IMR-90 (cell line): ENCODE results near the gene TRIO. TPM values are rescaled to one million over a fixed set of nuclear protein-coding genes. Genes with fewer than 3 reads are reported as not detected.

Experiments used
- ATAC-seq: fragments of 200-7000 bp; cut with Tn5 transposase; 2 replicates; pipeline ENCODE4 v1.9.1; 2020; ENCODE audit warnings: low read depth, mild to moderate bottlenecking, moderate library complexity
- BruUV-seq: library from RNA; stranded (reverse); fragments of 400-500 nt; replicated peaks from 2 replicates; lab custom pipeline; 2021; lab: Mats Ljungman, UMichigan
- CTCF ChIA-PET: fragments of 300-600 bp; formaldehyde crosslinking; extraction: SDS; loops from one replicate; lab custom pipeline; 2021; ENCODE audit warnings: antibody characterized with exemption; lab: Yijun Ruan, JAX
- POLR2A ChIA-PET: fragments of 300-600 bp; sonication (Branson Sonifier 250); formaldehyde crosslinking; loops from one replicate; lab custom pipeline; 2022; ENCODE audit warnings: antibody characterized with exemption; ENCODE audit not compliant: unreplicated experiment; lab: Charles Lee
- DNase-seq: peaks from one replicate; pipeline ENCODE4 v3.0.0; 2013
- H2AFZ ChIP-seq: replicated peaks from 2 replicates; pipeline ENCODE3; 2013; ENCODE audit warnings: low read length, mild to moderate bottlenecking; ENCODE audit not compliant: poor library complexity
- H2AK5ac ChIP-seq: 2 replicates; pipeline ENCODE4 v1.6.1; 2013; ENCODE audit warnings: low read depth, low read length, inconsistent platforms
- H2AK9ac ChIP-seq: replicated peaks from 2 replicates; pipeline ENCODE3; 2013; ENCODE audit warnings: mild to moderate bottlenecking, low read depth, low read length, moderate library complexity; ENCODE audit not compliant: poor library complexity
- H2BK120ac ChIP-seq: 2 replicates; pipeline ENCODE4 v1.6.1; 2013; ENCODE audit warnings: low read depth, low read length, inconsistent platforms
- H2BK15ac ChIP-seq: 3 replicates; pipeline ENCODE4 v1.6.1; 2013; ENCODE audit warnings: low read depth, low read length, inconsistent platforms
- H2BK20ac ChIP-seq: 2 replicates; pipeline ENCODE4 v1.6.1; 2013; ENCODE audit warnings: low read depth, mild to moderate bottlenecking, inconsistent platforms, low read length, moderate library complexity
- H2BK5ac ChIP-seq: 2 replicates; pipeline ENCODE4 v1.6.1; 2013; ENCODE audit warnings: mild to moderate bottlenecking, low read depth, low read length, inconsistent platforms; ENCODE audit not compliant: poor library complexity, severe bottlenecking
- H3K14ac ChIP-seq: replicated peaks from 2 replicates; pipeline ENCODE4 v1.6.1; 2013; ENCODE audit warnings: low read depth, low read length, inconsistent platforms
- H3K18ac ChIP-seq: 2 replicates; pipeline ENCODE4 v1.6.1; 2013; ENCODE audit warnings: low read depth, low read length, control low read depth
- H3K23ac ChIP-seq: 2 replicates; pipeline ENCODE4 v1.6.1; 2013; ENCODE audit warnings: low read depth, low read length, inconsistent platforms
- H3K27ac ChIP-seq: 2 replicates; pipeline ENCODE4 v1.5.1; 2013; ENCODE audit warnings: mild to moderate bottlenecking, control low read depth, low read length; ENCODE audit not compliant: insufficient read depth
- H3K27me3 ChIP-seq: 2 replicates; pipeline ENCODE4 v1.6.1; 2013; ENCODE audit warnings: low read length; ENCODE audit not compliant: control insufficient read depth, insufficient read depth
- H3K36me3 ChIP-seq: 2 replicates; pipeline ENCODE4 v1.6.1; 2013; ENCODE audit warnings: low read length, mixed read lengths; ENCODE audit not compliant: control insufficient read depth, insufficient read depth
- H3K4ac ChIP-seq: 2 replicates; pipeline ENCODE4 v1.6.1; 2013; ENCODE audit warnings: low read depth, low read length, inconsistent platforms
- H3K4me1 ChIP-seq: 2 replicates; pipeline ENCODE4 v1.6.1; 2013; ENCODE audit warnings: low read length, mixed read lengths; ENCODE audit not compliant: control insufficient read depth, insufficient read depth
- H3K4me2 ChIP-seq: 2 replicates; pipeline ENCODE4 v1.6.1; 2013; ENCODE audit warnings: low read depth, mild to moderate bottlenecking, control low read depth, low read length, moderate library complexity
- H3K4me3 ChIP-seq: 2 replicates; pipeline ENCODE4 v1.5.1; 2013; ENCODE audit warnings: low read depth, mild to moderate bottlenecking, control low read depth, low read length, moderate library complexity; ENCODE audit not compliant: insufficient read depth
- H3K56ac ChIP-seq: 2 replicates; pipeline ENCODE4 v1.6.1; 2013; ENCODE audit warnings: low read length, inconsistent platforms; ENCODE audit not compliant: insufficient read depth; ENCODE audit errors: extremely low read depth
- H3K79me1 ChIP-seq, 2 experiments: 2 replicates each; pipeline ENCODE4 v1.6.1; 2013; ENCODE audit warnings: low read length in 2 of 2, inconsistent platforms in 1 of 2, low read depth in 1 of 2
- H3K9ac ChIP-seq: 2 replicates; pipeline ENCODE4 v1.6.1; 2013; ENCODE audit warnings: low read depth, low read length, control low read depth
- H3K9me1 ChIP-seq: 2 replicates; pipeline ENCODE4 v1.6.1; 2013; ENCODE audit warnings: low read length, inconsistent platforms; ENCODE audit not compliant: insufficient read depth
- H3K9me3 ChIP-seq: 2 replicates; pipeline ENCODE4 v1.6.1; 2013; ENCODE audit warnings: low read length; ENCODE audit not compliant: control insufficient read depth, insufficient read depth
- H4K20me1 ChIP-seq: 2 replicates; pipeline ENCODE4 v1.6.1; 2013; ENCODE audit warnings: low read length, inconsistent platforms; ENCODE audit not compliant: insufficient read depth
- H4K5ac ChIP-seq: 2 replicates; pipeline ENCODE4 v1.6.1; 2013; ENCODE audit warnings: mild to moderate bottlenecking, low read depth, low read length, control low read depth
- H4K8ac ChIP-seq, 2 experiments: 2 replicates each; pipeline ENCODE4 v1.6.1; 2013; ENCODE audit warnings: low read depth in 2 of 2, low read length in 2 of 2, control low read depth in 1 of 2, inconsistent platforms in 1 of 2
- H4K91ac ChIP-seq: 2 replicates; pipeline ENCODE4 v1.6.1; 2013; ENCODE audit warnings: low read depth, low read length, inconsistent platforms; ENCODE audit not compliant: insufficient read depth
- CEBPB ChIP-seq: IDR thresholded peaks from 2 replicates; pipeline ENCODE4 v1.6.1; 2012; ENCODE audit warnings: low read depth, low read length, improper control_type of control experiment
- MAZ ChIP-seq: IDR thresholded peaks from 2 replicates; pipeline ENCODE4 v1.6.1; 2012; ENCODE audit warnings: low read depth, mild to moderate bottlenecking, low read length, improper control_type of control experiment, moderate library complexity, borderline replicate concordance
- WGBS, 2 experiments: methylation state at CpG; one replicate each; pipeline versions ENCODE4 v1.1.5 to v1.1.7; 2013; ENCODE audit warnings: missing lambda C conversion rate in 2 of 2; ENCODE audit not compliant: insufficient read length in 1 of 2; ENCODE audit errors: extremely low coverage in 2 of 2; 5-methylcytosine and 5-hydroxymethylcytosine counted together
- dilution Hi-C: fragments of 300-500 bp; cut with HindIII; formaldehyde crosslinking; loops from one replicate; pipeline ENCODE4 v1.14.3; 2018; ENCODE audit warnings: low sequenced_read_pairs; ENCODE audit not compliant: unreplicated experiment
- in situ Hi-C: fragments of 300-500 bp; cut with MboI; formaldehyde crosslinking; loops from 3 replicates; pipeline ENCODE4 v1.14.3; 2019; ENCODE audit warnings: low sequenced_read_pairs, inconsistent platforms, mixed read lengths
- intact Hi-C: fragments of 100-400 bp; cut with micrococcal nuclease; formaldehyde crosslinking; loops from 2 replicates; pipeline ENCODE4 v1.10.0; 2022
- polyA plus RNA-seq, 3 experiments: library from polyadenylated mRNA; depleted of rRNA; stranded (reverse); fragments of >200 nt; gene quantifications; 2 replicates each; pipeline ENCODE4 v1.2.3, GENCODE V29; 2012; ENCODE audit warnings: low replicate concordance in 1 of 3
- total RNA-seq: library from RNA; depleted of rRNA; stranded (reverse); fragments of >200 nt; gene quantifications from 2 replicates; pipeline ENCODE4 v1.2.3, GENCODE V29; 2012

Gene TRIO
- total and polyA plus RNA-seq, 2 of the 4 experiments (the other 2 are of a cell fraction), result 206 to 522 TPM

GRCh38 chr5:14298126-14298847, 155.1 kb downstream of the TRIO start:
- ChIA-PET CTCF (no interaction called here), POLR2A (no interaction called here)
- Histone ChIP-seq H4K20me1 (peaks cover 87% of the 10 kb centered on the region), H3K4ac (no peak overlapping the region), H2BK5ac (peak overlapping the region; percentile 79), H2AK5ac (no peak overlapping the region), H4K91ac (no peak overlapping the region), H2BK20ac (no peak overlapping the region), H3K56ac (no peak overlapping the region; the same call in 1 of the 2 replicates), H3K4me2 (peak overlapping the region; percentile 39), H4K8ac (no peak overlapping the region), H3K4me1 (peaks cover 35% of the 10 kb centered on the region), H3K18ac (no peak overlapping the region; the same call in none of the 2 replicates), H3K23ac (no peak overlapping the region; the same call in 1 of the 2 replicates), H3K9me3 (no peaks in the 10 kb centered on the region), H3K9ac (no peak overlapping the region), H3K27me3 (no peaks in the 10 kb centered on the region), H3K79me1 (peaks cover 45 to 84% of the 10 kb centered on the region in 2 experiments), H2AFZ (no peak overlapping the region), H2AK9ac (no peak overlapping the region), H2BK120ac (no peak overlapping the region), H2BK15ac (no peak overlapping the region), H3K36me3 (peaks cover 60% of the 10 kb centered on the region), H3K14ac (no peak overlapping the region), H3K9me1 (peaks cover 32% of the 10 kb centered on the region), H3K27ac (peak overlapping the region; percentile 43; the same call in 1 of the 2 replicates), H3K4me3 (no peak overlapping the region), H4K5ac (no peak overlapping the region)
- dilution Hi-C loops (no loop called here), in situ Hi-C loops (no loop called here), intact Hi-C loops (no loop called here)
- no CpG with 5 or more reads among the region's 3 CpGs for WGBS, 2 experiments
- peak; percentile 36 for ATAC-seq
- peak; percentile 48 for DNase-seq
- TF ChIP-seq MAZ (no peak), CEBPB (peak; percentile 83)
- no TSS peak for BruUV-seq
